Astrocyte of the cerebellum (primary cell): ENCODE measurements around the gene ARHGAP26.

Source experiments
- DNase-seq: peaks from one replicate; pipeline ENCODE4 v3.0.0-alpha.2; 2011; ENCODE audit warnings: low read depth
- H3K4me3 ChIP-seq: 2 replicates; pipeline ENCODE4 v1.5.1; 2011; ENCODE audit warnings: mild to moderate bottlenecking, low read depth, low read length, moderate library complexity
- CTCF ChIP-seq: IDR thresholded peaks from 2 replicates; pipeline ENCODE4 v1.5.1; 2012; ENCODE audit warnings: low read length, low read depth, moderate library complexity, mild to moderate bottlenecking; ENCODE audit errors: missing control alignments
- in situ Hi-C: cut with HindIII; loops from 2 replicates; pipeline ENCODE4 v1.10.0; 2017; ENCODE audit warnings: low sequenced_read_pairs

ARHGAP26 gene

GRCh38 chr5:142915038-142915437 is 144.9 kb downstream of the ARHGAP26 start:
- no peak for DNase-seq
- no peak overlapping the region for H3K4me3 ChIP-seq
- no peak for TF ChIP-seq CTCF
- in situ Hi-C loops = loop anchor here (25.0 kb wide), 1 partner anchor 472 kb away; no protein-coding TSS in a partner anchor

GRCh38 chr5:142915813-142916424 is 145.7 kb downstream of the ARHGAP26 start:
- in situ Hi-C loops = loop anchor here (25.0 kb wide), 1 partner anchor 471 kb away; no protein-coding TSS in a partner anchor
- TF ChIP-seq CTCF = peak; percentile 92
- no peak overlapping the region for H3K4me3 ChIP-seq
- DNase-seq = no peak

GRCh38 chr5:142918959-142919635 is 148.9 kb downstream of the ARHGAP26 start:
- no peak for DNase-seq
- no peak overlapping the region for H3K4me3 ChIP-seq
- in situ Hi-C loops = loop anchor here (25.0 kb wide), 1 partner anchor 468 kb away; no protein-coding TSS in a partner anchor
- TF ChIP-seq CTCF = no peak

- no peak overlapping the region for H3K4me3 ChIP-seq
- no peak for DNase-seq
- no peak for TF ChIP-seq CTCF
- in situ Hi-C loops = loop anchor here (25.0 kb wide), 1 partner anchor 466 kb away; no protein-coding TSS in a partner anchor
These were observed 150.9 kb downstream of the ARHGAP26 start for GRCh38 chr5:142920849-142921612.

- DNase-seq = no peak
- TF ChIP-seq CTCF = peak; percentile 11
- in situ Hi-C loops = loop anchor here (25.0 kb wide), 1 partner anchor 465 kb away; no protein-coding TSS in a partner anchor
- no peak overlapping the region for H3K4me3 ChIP-seq
These were observed 152.2 kb downstream of the ARHGAP26 start for GRCh38 chr5:142922223-142922952.
